HG03159 (cell line): ENCODE results near the gene MAD1L1.

Experiments
- ATAC-seq: cut with Tn5 transposase; IDR thresholded peaks from one replicate; pipeline ENCODE4 v1.9.1; 2021; ENCODE audit warnings: mild to moderate bottlenecking, moderate library complexity; ENCODE audit not compliant: unreplicated experiment

MAD1L1 gene

GRCh38 chr7:2049782-2050510, 182.8 kb downstream of the MAD1L1 start:
- no peak for ATAC-seq

GRCh38 chr7:2049111-2049781, 183.5 kb downstream of the MAD1L1 start:
- no peak for ATAC-seq

GRCh38 chr7:2048531-2048930, 184.2 kb downstream of the MAD1L1 start:
- ATAC-seq = no peak

GRCh38 chr7:2048006-2048405, 184.7 kb downstream of the MAD1L1 start:
- no peak for ATAC-seq

- no peak for ATAC-seq
These were observed 185.9 kb downstream of the MAD1L1 start for GRCh38 chr7:2046581-2047565.

GRCh38 chr7:2045559-2046405, 187.0 kb downstream of the MAD1L1 start:
- ATAC-seq = no peak

GRCh38 chr7:2044883-2045471, 187.8 kb downstream of the MAD1L1 start:
- no peak for ATAC-seq

GRCh38 chr7:2044311-2044882, 188.3 kb downstream of the MAD1L1 start:
- ATAC-seq = no peak

GRCh38 chr7:2043316-2044039, 189.3 kb downstream of the MAD1L1 start:
- no peak for ATAC-seq

GRCh38 chr7:2042650-2043049, 190.1 kb downstream of the MAD1L1 start:
- ATAC-seq = no peak

GRCh38 chr7:2041496-2042367, 191.0 kb downstream of the MAD1L1 start:
- ATAC-seq = no peak

- ATAC-seq = no peak
These were observed 191.9 kb downstream of the MAD1L1 start for GRCh38 chr7:2040893-2041270.

- ATAC-seq = no peak
These were observed 192.4 kb downstream of the MAD1L1 start for GRCh38 chr7:2040201-2040892.

GRCh38 chr7:2038931-2039728, 193.6 kb downstream of the MAD1L1 start:
- ATAC-seq = no peak

GRCh38 chr7:2037808-2038522, 194.8 kb downstream of the MAD1L1 start:
- ATAC-seq = no peak

GRCh38 chr7:2037301-2037807, 195.4 kb downstream of the MAD1L1 start:
- no peak for ATAC-seq
